HCT116 (cell line): ENCODE measurements around the gene TMEM86A.

Experiments
- ATF3 ChIP-seq: IDR thresholded peaks from 2 replicates; pipeline ENCODE4 v1.6.1; 2012
- CBX3 ChIP-seq: IDR thresholded peaks from 2 replicates; pipeline ENCODE4 v1.6.1; 2012; ENCODE audit warnings: low read depth
- CTCF ChIP-seq, 3 experiments: fragments of 200-600 bp in 1 of 3; sonication (generic) in 1 of 3; IDR thresholded peaks in 2 of 3; conservative IDR thresholded peaks in 1 of 3; 2 replicates each; pipeline ENCODE4 v1.5.1; 2012 to 2017; ENCODE audit warnings: low read depth in 2 of 3, low read length in 2 of 3, antibody characterized with exemption in 1 of 3, borderline replicate concordance in 1 of 3, control low read depth in 1 of 3, mild to moderate bottlenecking in 1 of 3, mixed read lengths in 1 of 3, mixed run types in 1 of 3, moderate library complexity in 1 of 3; ENCODE audit not compliant: insufficient read depth in 1 of 3
- EZH2 ChIP-seq: fragments of 200-600 bp; sonication (generic); IDR thresholded peaks from 2 replicates; pipeline ENCODE4 v1.6.1; 2017; ENCODE audit warnings: antibody characterized with exemption, mixed run types
- POLR2A ChIP-seq: IDR thresholded peaks from 2 replicates; pipeline ENCODE4 v1.7.0; 2011; ENCODE audit warnings: borderline replicate concordance; ENCODE audit not compliant: insufficient read depth, insufficient read length; ENCODE audit errors: extremely low read depth
- POLR2AphosphoS5 ChIP-seq: IDR thresholded peaks from 2 replicates; pipeline ENCODE4 v1.6.1; 2011; ENCODE audit warnings: mild to moderate bottlenecking, low read depth, low read length, moderate library complexity
- REST ChIP-seq: IDR thresholded peaks from 2 replicates; pipeline ENCODE4 v1.6.1; 2012; ENCODE audit warnings: low read depth
- SIN3A ChIP-seq: IDR thresholded peaks from 2 replicates; pipeline ENCODE4 v1.6.1; 2012; ENCODE audit warnings: low read depth
- SRF ChIP-seq: IDR thresholded peaks from 2 replicates; pipeline ENCODE4 v1.6.1; 2012; ENCODE audit warnings: low read depth
- TCF7L2 ChIP-seq: IDR thresholded peaks from 2 replicates; pipeline ENCODE4 v1.7.0; 2011; ENCODE audit warnings: borderline replicate concordance, inconsistent platforms; ENCODE audit not compliant: insufficient read depth, insufficient read length; ENCODE audit errors: extremely low read depth
- YY1 ChIP-seq: IDR thresholded peaks from 2 replicates; pipeline ENCODE4 v1.6.1; 2011; ENCODE audit warnings: low read length, low read depth, moderate library complexity, mild to moderate bottlenecking; ENCODE audit not compliant: insufficient replicate concordance; ENCODE audit errors: extremely low read depth
- ZFX ChIP-seq: fragments of 450-650 bp; IDR thresholded peaks from 2 replicates; pipeline ENCODE4 v1.6.1; 2017
- ZNF274 ChIP-seq: fragments of 200-500 bp; sonication (Bioruptor generic); IDR thresholded peaks from 2 replicates; pipeline ENCODE4 v1.6.1; 2014; ENCODE audit warnings: mild to moderate bottlenecking, low read depth, low read length, inconsistent platforms
- TF ChIP-seq, protein P1 (sequence below): IDR thresholded peaks from 2 replicates; pipeline ENCODE4 v1.6.1; 2011; ENCODE audit warnings: mild to moderate bottlenecking, low read length, moderate library complexity; ENCODE audit not compliant: insufficient replicate concordance; ENCODE audit errors: extremely low read depth

- TF ChIP-seq CTCF (IDR thresholded peaks at IDR 0.05 in 2 of 3, conservative IDR thresholded peaks at IDR 0.05 in 1 of 3; ENCODE audit: borderline replicate concordance in 1 of 3, insufficient read depth in 1 of 3, low read depth in 2 of 3, low read length in 2 of 3) (no peak), POLR2A (no peak), SRF (no peak), ZNF274 (no peak), YY1 (no peak), REST (no peak), POLR2AphosphoS5 (no peak), TCF7L2 (no peak), CBX3 (no peak), EZH2 (no peak), ZFX (no peak), SIN3A (no peak), ATF3 (no peak)
- TF ChIP-seq, protein P1, sequence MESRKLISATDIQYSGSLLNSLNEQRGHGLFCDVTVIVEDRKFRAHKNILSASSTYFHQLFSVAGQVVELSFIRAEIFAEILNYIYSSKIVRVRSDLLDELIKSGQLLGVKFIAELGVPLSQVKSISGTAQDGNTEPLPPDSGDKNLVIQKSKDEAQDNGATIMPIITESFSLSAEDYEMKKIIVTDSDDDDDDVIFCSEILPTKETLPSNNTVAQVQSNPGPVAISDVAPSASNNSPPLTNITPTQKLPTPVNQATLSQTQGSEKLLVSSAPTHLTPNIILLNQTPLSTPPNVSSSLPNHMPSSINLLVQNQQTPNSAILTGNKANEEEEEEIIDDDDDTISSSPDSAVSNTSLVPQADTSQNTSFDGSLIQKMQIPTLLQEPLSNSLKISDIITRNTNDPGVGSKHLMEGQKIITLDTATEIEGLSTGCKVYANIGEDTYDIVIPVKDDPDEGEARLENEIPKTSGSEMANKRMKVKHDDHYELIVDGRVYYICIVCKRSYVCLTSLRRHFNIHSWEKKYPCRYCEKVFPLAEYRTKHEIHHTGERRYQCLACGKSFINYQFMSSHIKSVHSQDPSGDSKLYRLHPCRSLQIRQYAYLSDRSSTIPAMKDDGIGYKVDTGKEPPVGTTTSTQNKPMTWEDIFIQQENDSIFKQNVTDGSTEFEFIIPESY = no peak
Measured at GRCh38 chr11:18704045-18704645, 5.6 kb downstream of the TMEM86A start.
